ENCODE data around the gene SPTLC2.

DNA sequence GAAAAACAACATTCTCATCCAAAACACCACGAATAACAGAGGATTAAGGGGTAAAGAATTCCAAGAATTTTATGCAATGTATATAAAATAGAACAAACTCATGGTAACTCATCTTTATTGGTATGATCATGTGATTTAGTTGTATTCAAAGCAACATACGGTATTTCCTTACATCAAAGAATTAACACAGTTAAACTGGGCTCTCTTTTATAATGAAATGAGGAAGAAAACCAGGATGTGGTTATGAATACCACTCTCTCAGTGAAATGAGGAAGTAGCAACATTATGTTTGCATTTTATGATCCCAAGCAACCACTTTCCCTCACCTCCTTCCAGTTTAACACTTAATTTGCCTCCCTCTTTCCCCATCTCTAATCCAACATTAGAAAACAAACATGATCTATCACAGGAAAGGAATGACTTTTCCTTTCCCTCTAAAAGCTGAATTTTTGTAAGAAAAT, 22.9 kb downstream of the SPTLC2 start:
- TF ChIP-seq TAF1 (IDR thresholded peaks at IDR 0.05; ENCODE audit: low read depth, low read length): no peak
- no peak for TF ChIP-seq TCF12 (IDR thresholded peaks at IDR 0.05; ENCODE audit: low read depth, low read length)
